ENCODE data around the gene C1QTNF12. TPM values are rescaled to one million over a fixed set of nuclear protein-coding genes. Genes with fewer than 3 reads are reported as not detected.

C1QTNF12 gene
- total RNA-seq, 2 experiments from 2014 or later, result 2.0 to 4.2 TPM

DNA sequence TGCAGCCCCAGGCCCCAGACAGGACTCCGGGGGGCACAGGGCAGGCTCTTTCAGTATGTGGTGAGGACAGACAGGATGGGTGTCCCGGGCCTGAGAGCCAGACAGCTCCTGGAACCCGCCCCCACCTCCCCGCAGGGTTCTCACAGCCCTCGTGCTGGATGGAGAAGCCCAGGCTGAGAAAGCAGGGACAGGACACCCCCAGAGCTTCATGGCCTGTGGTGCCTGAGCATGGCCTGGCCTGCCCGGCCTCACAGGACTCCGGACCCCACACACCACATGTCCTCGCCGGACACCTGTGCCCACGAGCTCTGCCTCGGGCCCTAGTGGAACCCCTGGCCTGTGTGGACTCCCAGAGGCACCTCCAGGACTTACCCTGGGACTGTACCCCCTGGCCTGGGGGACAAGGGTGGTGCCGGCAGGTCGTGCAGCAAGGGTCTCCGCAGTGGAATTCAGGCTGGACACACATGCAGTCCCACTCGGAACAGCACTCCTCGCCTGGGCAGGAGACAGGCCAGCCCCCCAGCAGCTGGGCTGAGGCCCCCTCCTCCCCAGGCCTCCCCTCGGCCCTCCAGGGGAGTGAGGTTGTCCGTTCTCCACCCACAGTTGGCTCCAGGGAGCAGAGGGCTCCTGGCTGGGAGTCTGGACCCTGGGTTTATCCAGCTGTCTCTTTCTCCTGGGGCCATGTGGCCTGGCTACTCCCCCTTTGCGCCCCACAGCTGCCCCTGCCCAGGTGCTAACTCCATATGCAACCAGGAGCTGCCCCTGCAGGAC is 41.3 kb downstream of the C1QTNF12 start:
- H3K4me3 Mint-ChIP-seq, result peak overlapping the region; percentile 70
- H3K36me3 Mint-ChIP-seq (ENCODE audit: low read depth), result peaks cover 9% of the 10 kb centered on the region
- H3K9me3 Mint-ChIP-seq, result no peaks in the 10 kb centered on the region
- no peak for DNase-seq
- H3K27me3 Mint-ChIP-seq, result no peaks in the 10 kb centered on the region
- CTCF ChIA-PET, result interaction anchor here (2.8 kb wide), 1 partner anchor 83 kb away, joined by 10 read pairs; no protein-coding TSS in a partner anchor
- POLR2A ChIA-PET, result interaction anchor here (1.0 to 4.5 kb wide), 5 partner anchors 12 to 83 kb away, joined by 3 to 65 read pairs (median 4); no protein-coding TSS in a partner anchor
- peaks cover 37% of the 10 kb centered on the region for H3K4me1 Mint-ChIP-seq
- H3K27ac Mint-ChIP-seq, result peak overlapping the region; percentile 56

DNA sequence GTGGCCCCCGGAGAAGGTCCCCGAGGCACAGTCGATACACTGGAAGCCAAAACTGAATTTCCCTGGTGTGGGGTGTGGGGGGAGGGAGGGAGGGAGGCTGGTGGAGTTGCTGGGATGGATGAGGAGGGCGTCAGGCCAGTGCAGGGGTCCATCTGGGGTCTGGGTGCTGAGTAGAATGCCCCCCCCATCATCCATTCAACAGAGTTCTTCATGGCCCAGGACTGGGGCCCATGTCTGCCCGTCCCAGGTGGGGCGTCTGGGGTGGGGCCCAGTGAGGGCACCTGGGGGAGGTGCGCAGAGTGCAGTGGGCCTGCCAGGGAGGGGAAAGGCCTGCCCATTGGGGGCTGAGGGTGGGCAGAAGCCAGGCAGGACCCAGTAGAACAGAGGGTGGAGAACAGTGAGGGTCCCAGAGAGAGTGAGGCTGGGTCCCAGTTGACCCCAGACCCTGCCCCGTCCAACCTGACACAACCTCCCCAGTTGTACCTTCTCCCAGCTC is 42.0 kb downstream of the C1QTNF12 start:
- no peak for DNase-seq
- ChIA-PET POLR2A (interaction anchor here (4.5 kb wide), 1 partner anchor 13 kb away, joined by 65 read pairs; no protein-coding TSS in a partner anchor), CTCF (no interaction called here)
- peaks cover 2% of the 10 kb centered on the region for H3K36me3 Mint-ChIP-seq (ENCODE audit: low read depth)
- no peaks in the 10 kb centered on the region for H3K9me3 Mint-ChIP-seq
- H3K4me3 Mint-ChIP-seq, result peak overlapping the region; percentile 47
- H3K4me1 Mint-ChIP-seq, result peaks cover 37% of the 10 kb centered on the region
- no peaks in the 10 kb centered on the region for H3K27me3 Mint-ChIP-seq
- H3K27ac Mint-ChIP-seq, result peak overlapping the region; percentile 31

DNA sequence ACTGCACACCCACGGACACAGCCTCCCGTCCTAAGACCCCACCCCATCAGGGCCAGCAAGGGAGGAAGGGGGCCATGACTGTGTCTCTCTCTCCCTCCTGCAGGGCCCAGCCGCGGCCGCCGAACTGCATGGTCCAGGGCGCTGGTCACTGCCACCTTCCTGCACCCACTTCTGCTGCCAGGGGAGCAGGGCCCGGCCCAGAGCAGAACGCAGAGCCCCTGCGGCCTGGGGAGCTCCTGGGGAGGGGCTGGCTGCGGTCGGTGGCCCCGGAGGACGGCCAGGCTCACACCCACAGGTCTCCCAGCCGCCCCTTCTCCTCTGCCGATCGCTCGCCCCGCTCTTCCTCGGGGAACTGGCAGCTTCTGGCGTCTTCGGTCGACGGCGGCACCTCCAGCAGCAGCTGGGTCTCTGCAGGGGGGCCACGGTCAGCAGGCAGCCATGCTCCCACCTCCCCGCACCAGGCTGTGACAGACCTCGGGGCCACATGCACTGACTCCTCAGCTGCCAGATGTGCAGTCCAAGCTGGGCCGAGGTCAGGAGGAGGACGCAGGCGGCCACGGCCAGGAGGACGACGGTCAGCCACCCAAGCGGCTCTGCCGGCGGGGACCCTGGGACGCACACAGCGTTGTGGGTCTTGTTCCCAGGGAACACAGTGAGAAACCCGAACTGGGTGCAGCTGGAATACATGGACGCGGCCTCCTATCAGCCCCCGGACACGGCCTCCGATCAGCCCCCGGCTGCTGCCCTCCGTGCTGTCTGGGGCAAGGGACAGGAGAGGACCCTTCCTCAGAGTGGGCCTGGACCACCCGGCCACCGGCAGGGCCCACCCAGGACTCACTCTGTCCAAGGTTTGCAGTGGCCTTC is 42.7 kb downstream of the C1QTNF12 start:
- Mint-ChIP-seq H3K4me3 (no peak overlapping the region), H3K27ac (no peak overlapping the region), H3K27me3 (no peaks in the 10 kb centered on the region), H3K4me1 (peaks cover 32% of the 10 kb centered on the region), H3K9me3 (no peaks in the 10 kb centered on the region), H3K36me3 (ENCODE audit: low read depth) (no peaks in the 10 kb centered on the region)
- no peak for DNase-seq
- ChIA-PET POLR2A (no interaction called here), CTCF (no interaction called here)

DNA sequence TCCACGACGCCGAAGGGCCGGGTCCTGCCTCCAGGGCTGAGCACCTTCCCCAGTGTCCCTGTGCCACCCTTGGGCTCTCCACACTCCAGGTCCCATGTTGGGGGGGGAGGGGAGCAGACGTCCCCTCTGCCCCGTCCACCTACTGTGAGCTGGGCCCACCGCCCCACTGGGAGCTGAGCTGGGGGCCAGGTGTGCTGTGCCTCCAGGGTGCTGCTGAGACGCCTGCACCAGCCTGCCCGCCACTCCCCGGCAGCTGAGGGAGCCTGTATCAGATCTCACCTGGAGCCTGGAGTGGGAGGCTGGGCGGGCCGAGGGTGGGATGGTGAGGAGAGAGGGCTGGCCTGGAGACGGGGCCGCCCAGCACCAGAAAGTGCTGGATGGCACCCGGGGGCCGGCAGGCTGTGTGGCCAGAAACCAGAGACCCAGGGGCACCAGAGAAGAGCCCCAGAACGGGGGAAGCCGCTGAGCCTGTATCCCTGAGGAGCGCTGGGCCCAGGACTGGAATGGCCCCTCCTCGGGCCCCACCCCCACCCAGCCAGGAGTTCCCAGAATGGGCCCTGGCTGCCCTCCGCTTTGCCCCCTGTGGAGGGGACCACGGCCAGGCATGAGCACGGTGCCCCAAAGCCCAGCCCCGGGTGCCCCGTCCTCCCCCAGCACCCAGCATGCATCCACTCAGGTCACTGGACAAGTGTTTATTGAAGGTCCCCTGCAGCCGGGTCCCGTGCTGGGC is 43.5 kb downstream of the C1QTNF12 start:
- Mint-ChIP-seq H3K36me3 (ENCODE audit: low read depth) (no peaks in the 10 kb centered on the region), H3K4me1 (peaks cover 26% of the 10 kb centered on the region), H3K27ac (no peak overlapping the region), H3K9me3 (no peaks in the 10 kb centered on the region), H3K4me3 (no peak overlapping the region), H3K27me3 (no peaks in the 10 kb centered on the region)
- POLR2A ChIA-PET, result no interaction called here
- no peak for DNase-seq
- CTCF ChIA-PET, result no interaction called here

- no peaks in the 10 kb centered on the region for H3K9me3 Mint-ChIP-seq
- POLR2A ChIA-PET, result interaction anchor here (0.5 to 1.1 kb wide), 2 partner anchors 12 to 13 kb away, joined by 4 to 7 read pairs; no protein-coding TSS in a partner anchor
- H3K4me1 Mint-ChIP-seq, result peaks cover 15% of the 10 kb centered on the region
- no peaks in the 10 kb centered on the region for H3K36me3 Mint-ChIP-seq (ENCODE audit: low read depth)
- CTCF ChIA-PET, result no interaction called here
- H3K27me3 Mint-ChIP-seq, result no peaks in the 10 kb centered on the region
- DNase-seq, result peak; percentile 80
- peak overlapping the region; percentile 58 for H3K27ac Mint-ChIP-seq
- peak overlapping the region; percentile 16 for H3K4me3 Mint-ChIP-seq
These were observed 45.4 kb downstream of the C1QTNF12 start for GRCh38 chr1:1200876-1201810.

GRCh38 chr1:1199961-1200875 is 46.3 kb downstream of the C1QTNF12 start:
- Mint-ChIP-seq H3K9me3 (no peaks in the 10 kb centered on the region), H3K4me3 (peak overlapping the region; percentile 17), H3K36me3 (ENCODE audit: low read depth) (no peaks in the 10 kb centered on the region), H3K27me3 (no peaks in the 10 kb centered on the region), H3K27ac (peak overlapping the region; percentile 58), H3K4me1 (peaks cover 12% of the 10 kb centered on the region)
- POLR2A ChIA-PET, result interaction anchor here (0.5 to 1.1 kb wide), 3 partner anchors 12 to 31 kb away, joined by 3 to 7 read pairs (median 4); no protein-coding TSS in a partner anchor
- no peak for DNase-seq
- CTCF ChIA-PET, result no interaction called here

- CTCF ChIA-PET, result no interaction called here
- Mint-ChIP-seq H3K27me3 (peaks cover 6% of the 10 kb centered on the region), H3K4me1 (peaks cover 12% of the 10 kb centered on the region), H3K27ac (peak overlapping the region; percentile 44), H3K9me3 (peaks cover 5% of the 10 kb centered on the region), H3K36me3 (ENCODE audit: low read depth) (peaks cover 7% of the 10 kb centered on the region), H3K4me3 (peak overlapping the region; percentile 17)
- POLR2A ChIA-PET, result interaction anchor here (0.7 kb wide), 1 partner anchor 32 kb away, joined by 3 read pairs; no protein-coding TSS in a partner anchor
- DNase-seq, result no peak
These were observed 47.2 kb downstream of the C1QTNF12 start for GRCh38 chr1:1199141-1199960.

DNA sequence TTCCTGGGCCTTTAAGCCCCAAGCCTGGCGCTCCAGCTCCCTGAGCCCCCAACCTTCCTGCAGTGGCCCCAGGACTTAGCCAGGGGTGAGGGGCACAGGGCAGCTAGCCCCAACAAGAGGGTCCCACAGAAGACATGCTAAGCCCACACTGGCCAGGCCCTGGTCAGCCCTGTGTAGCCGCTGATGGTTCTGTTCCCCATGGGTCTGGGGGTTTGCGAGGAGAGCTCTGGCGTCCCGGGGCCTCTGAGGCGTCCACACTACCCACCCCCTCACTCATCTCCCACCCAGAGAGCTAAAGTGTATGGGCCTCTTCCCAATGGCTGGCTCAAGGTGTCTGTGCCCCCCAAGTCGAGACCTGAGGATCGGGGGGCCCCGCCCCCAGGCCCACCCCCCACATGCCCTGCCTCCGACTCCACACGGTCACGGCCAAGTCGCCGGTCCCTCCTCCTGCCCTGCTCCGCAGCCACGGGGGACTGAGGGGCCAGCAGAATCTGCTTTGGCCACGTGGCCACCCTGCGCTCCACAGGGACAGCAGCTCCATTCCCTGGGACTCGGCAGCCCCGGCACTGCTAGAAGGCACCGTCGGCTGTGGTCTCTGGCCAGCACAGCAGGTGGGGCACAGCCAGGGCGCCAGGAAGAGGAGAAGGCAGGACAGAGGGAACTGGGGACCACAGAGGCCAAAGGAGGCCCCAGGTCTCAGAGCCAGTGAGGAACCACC is 47.9 kb downstream of the C1QTNF12 start:
- H3K4me3 Mint-ChIP-seq, result no peak overlapping the region
- no peak overlapping the region for H3K27ac Mint-ChIP-seq

GRCh38 chr1:1197551-1198422 is 48.7 kb downstream of the C1QTNF12 start:
- peaks cover 8% of the 10 kb centered on the region for H3K27me3 Mint-ChIP-seq

More for the DNA sequence above, 47.9 kb downstream of the C1QTNF12 start:
- H3K4me1 Mint-ChIP-seq, result peaks cover 12% of the 10 kb centered on the region
- H3K27me3 Mint-ChIP-seq, result peaks cover 8% of the 10 kb centered on the region
- no peak for DNase-seq
- H3K9me3 Mint-ChIP-seq, result peaks cover 6% of the 10 kb centered on the region
- ChIA-PET CTCF (no interaction called here), POLR2A (no interaction called here)
- peaks cover 7% of the 10 kb centered on the region for H3K36me3 Mint-ChIP-seq (ENCODE audit: low read depth)

GRCh38 chr1:1197188-1197500 is 49.4 kb downstream of the C1QTNF12 start:
- Mint-ChIP-seq H3K36me3 (ENCODE audit: low read depth) (peaks cover 7% of the 10 kb centered on the region), H3K4me1 (peaks cover 12% of the 10 kb centered on the region), H3K27me3 (peaks cover 10% of the 10 kb centered on the region), H3K9me3 (peaks cover 7% of the 10 kb centered on the region), H3K4me3 (no peak overlapping the region), H3K27ac (no peak overlapping the region)
- ChIA-PET POLR2A (no interaction called here), CTCF (no interaction called here)
- DNase-seq, result no peak

More at GRCh38 chr1:1197551-1198422, 48.7 kb downstream of the C1QTNF12 start:
- Mint-ChIP-seq H3K4me1 (peaks cover 12% of the 10 kb centered on the region), H3K4me3 (no peak overlapping the region), H3K9me3 (peaks cover 6% of the 10 kb centered on the region), H3K36me3 (ENCODE audit: low read depth) (peaks cover 7% of the 10 kb centered on the region), H3K27ac (no peak overlapping the region)
- ChIA-PET POLR2A (no interaction called here), CTCF (no interaction called here)
- no peak for DNase-seq

Data from activated CD4-positive, alpha-beta memory T cell treated with anti-CD3 and anti-CD28 coated beads, Interleukin-2, amount 10 ng/mL, durations not matched to agents 7 days and 5 days (primary cell).